DOHH2 (cell line): Measurements from ENCODE around the gene KLHDC9.

Experiments
- H3F3A ChIP-seq: fragments of 200-600 bp; sonication (generic), shearing (Covaris generic); 2 replicates; pipeline ENCODE4 v1.6.0; 2016; ENCODE audit warnings: antibody characterized with exemption, mild to moderate bottlenecking; ENCODE audit not compliant: control insufficient read depth, insufficient read depth
- H3K27ac ChIP-seq: fragments of 200-600 bp; sonication (generic); 2 replicates; pipeline ENCODE4 v1.5.1; 2014; ENCODE audit warnings: low read depth, mild to moderate bottlenecking, low read length, moderate library complexity
- H3K27me3 ChIP-seq: fragments of 200-600 bp; sonication (generic); 2 replicates; pipeline ENCODE4 v1.6.1; 2014; ENCODE audit warnings: mild to moderate bottlenecking, low read length, mixed read lengths; ENCODE audit not compliant: control insufficient read depth
- H3K36me3 ChIP-seq: fragments of 200-600 bp; sonication (generic); 2 replicates; pipeline ENCODE4 v1.6.1; 2014; ENCODE audit warnings: mild to moderate bottlenecking, low read length, moderate library complexity, mixed read lengths; ENCODE audit not compliant: control insufficient read depth
- H3K4me1 ChIP-seq: fragments of 200-600 bp; sonication (generic); 2 replicates; pipeline ENCODE4 v1.6.1; 2014; ENCODE audit warnings: mild to moderate bottlenecking, low read length, mixed read lengths; ENCODE audit not compliant: control insufficient read depth
- H3K4me2 ChIP-seq: fragments of 200-600 bp; sonication (generic); 2 replicates; pipeline ENCODE4 v1.6.0; 2014; ENCODE audit warnings: mild to moderate bottlenecking, low read length, moderate library complexity
- H3K4me3 ChIP-seq: fragments of 200-600 bp; sonication (generic); 2 replicates; pipeline ENCODE4 v1.5.1; 2014; ENCODE audit warnings: mild to moderate bottlenecking, low read length, mixed read lengths
- H3K79me2 ChIP-seq: fragments of 200-600 bp; sonication (generic); 2 replicates; pipeline ENCODE4 v1.6.1; 2014; ENCODE audit warnings: mild to moderate bottlenecking, low read length, mixed read lengths; ENCODE audit not compliant: control insufficient read depth
- H3K9me2 ChIP-seq: fragments of 200-600 bp; sonication (generic); replicated peaks from 2 replicates; pipeline ENCODE4 v1.6.1; 2014; ENCODE audit warnings: mild to moderate bottlenecking, low read length, mixed read lengths; ENCODE audit not compliant: control insufficient read depth
- H3K9me3 ChIP-seq: fragments of 200-600 bp; sonication (generic); 2 replicates; pipeline ENCODE4 v1.6.1; 2014; ENCODE audit warnings: antibody characterized with exemption, low read length, mixed read lengths; ENCODE audit not compliant: control insufficient read depth, insufficient read depth
- H4K20me1 ChIP-seq: fragments of 200-600 bp; sonication (generic); 2 replicates; pipeline ENCODE4 v1.6.0; 2014; ENCODE audit warnings: low read depth, mild to moderate bottlenecking, antibody characterized with exemption, low read length, moderate library complexity; ENCODE audit not compliant: control insufficient read depth, insufficient read depth
- CTCF ChIP-seq: fragments of 200-600 bp; sonication (generic); IDR thresholded peaks from one replicate; pipeline ENCODE4 v1.5.1; 2014; ENCODE audit warnings: antibody characterized with exemption, mild to moderate bottlenecking, low read depth, low read length; ENCODE audit not compliant: poor library complexity, severe bottlenecking
- EZH2phosphoT487 ChIP-seq: fragments of 200-600 bp; sonication (generic); IDR thresholded peaks from 2 replicates; pipeline ENCODE4 v1.6.1; 2017; ENCODE audit warnings: borderline replicate concordance, mild to moderate bottlenecking, antibody characterized with exemption, low read length, moderate library complexity, mixed read lengths

KLHDC9 gene

GRCh38 chr1:161073474-161074121, 24.6 kb upstream of the KLHDC9 start:
- Histone ChIP-seq H3K9me3 (no peaks in the 10 kb centered on the region), H3K27ac (no peak overlapping the region), H3K79me2 (peaks cover 11% of the 10 kb centered on the region), H3K9me2 (no peaks in the 10 kb centered on the region), H3K4me2 (no peak overlapping the region), H3K4me1 (peaks cover 17% of the 10 kb centered on the region), H3F3A (peaks cover 2% of the 10 kb centered on the region; the same call in 1 of the 2 replicates), H3K4me3 (no peak overlapping the region), H4K20me1 (no peaks in the 10 kb centered on the region), H3K36me3 (peaks cover 10% of the 10 kb centered on the region), H3K27me3 (no peaks in the 10 kb centered on the region)
- no peak for TF ChIP-seq CTCF
- TF ChIP-seq EZH2phosphoT487 = no peak

- Histone ChIP-seq H3K9me3 (no peaks in the 10 kb centered on the region), H3K27ac (no peak overlapping the region), H3K27me3 (no peaks in the 10 kb centered on the region), H3K4me2 (no peak overlapping the region), H3K4me3 (no peak overlapping the region), H3K79me2 (no peaks in the 10 kb centered on the region), H3K4me1 (peaks cover 14% of the 10 kb centered on the region), H3K36me3 (no peaks in the 10 kb centered on the region), H4K20me1 (no peaks in the 10 kb centered on the region), H3F3A (0 out of 2 replicates have a peak, but pooled peaks cover 2% of the 10 kb centered on the region), H3K9me2 (no peaks in the 10 kb centered on the region)
- TF ChIP-seq CTCF (no peak), EZH2phosphoT487 (no peak)
Observed at GRCh38 chr1:161074676-161075368, 23.3 kb upstream of the KLHDC9 start.

- H3K4me3 ChIP-seq = no peak overlapping the region
- H3K4me2 ChIP-seq = no peak overlapping the region
- H3K9me2 ChIP-seq = no peaks in the 10 kb centered on the region
- no peaks in the 10 kb centered on the region for H3K79me2 ChIP-seq
- no peaks in the 10 kb centered on the region for H3K36me3 ChIP-seq
- TF ChIP-seq CTCF (no peak), EZH2phosphoT487 (no peak)
- H3K27me3 ChIP-seq = no peaks in the 10 kb centered on the region; the same call in 1 of the 2 replicates
- H3F3A ChIP-seq = no peaks in the 10 kb centered on the region
- no peaks in the 10 kb centered on the region for H4K20me1 ChIP-seq
- peaks cover 3% of the 10 kb centered on the region; the same call in 1 of the 2 replicates for H3K4me1 ChIP-seq
- no peak overlapping the region for H3K27ac ChIP-seq
- no peaks in the 10 kb centered on the region for H3K9me3 ChIP-seq
Observed at GRCh38 chr1:161076410-161076809, 21.8 kb upstream of the KLHDC9 start.
